GM21367 (cell line): ENCODE measurements around the gene SLX9.
"Not testable (repeated sequence)": the region's sequence is repeated elsewhere in the genome, so short reads cannot be mapped to it uniquely, and the experiment has no call there.

Experiments used
- ATAC-seq: cut with Tn5 transposase; IDR thresholded peaks from one replicate; pipeline ENCODE4 v1.9.1; 2021; ENCODE audit not compliant: unreplicated experiment

The SLX9 gene

GRCh38 chr21:45015469-45015860 lies 75.6 kb downstream of the SLX9 start:
- ATAC-seq, result no peak

GRCh38 chr21:45016031-45016405 lies 76.2 kb downstream of the SLX9 start:
- no peak for ATAC-seq

GRCh38 chr21:45016406-45017038 lies 76.7 kb downstream of the SLX9 start:
- ATAC-seq, result no peak

GRCh38 chr21:45017039-45017960 lies 77.5 kb downstream of the SLX9 start:
- ATAC-seq, result no peak

GRCh38 chr21:45018131-45019075 lies 78.6 kb downstream of the SLX9 start:
- no peak for ATAC-seq

GRCh38 chr21:45019076-45019886 lies 79.5 kb downstream of the SLX9 start:
- no peak for ATAC-seq

GRCh38 chr21:45019887-45020537 lies 80.2 kb downstream of the SLX9 start:
- ATAC-seq, result no peak

GRCh38 chr21:45020629-45021427 lies 81.0 kb downstream of the SLX9 start:
- ATAC-seq, result no peak

- ATAC-seq, result no peak
These were observed 81.9 kb downstream of the SLX9 start for GRCh38 chr21:45021428-45022347.

- no peak for ATAC-seq
These were observed 82.5 kb downstream of the SLX9 start for GRCh38 chr21:45022348-45022675.

GRCh38 chr21:45022736-45023135 lies 82.9 kb downstream of the SLX9 start:
- ATAC-seq, result no peak

- not testable (repeated sequence) for ATAC-seq
These were observed 84.7 kb downstream of the SLX9 start for GRCh38 chr21:45024516-45024915.

- ATAC-seq, result no peak
These were observed 86.4 kb downstream of the SLX9 start for GRCh38 chr21:45026066-45026745.
